A549 (cell line): Measurements from ENCODE around the gene CAMK1G. TPM values are rescaled to one million over a fixed set of nuclear protein-coding genes. Genes with fewer than 3 reads are reported as not detected.

Experiments used
- ATAC-seq, 2 experiments: fragments of 200-7000 bp in 1 of 2; fragments of >200 bp in 1 of 2; cut with Nextera tagmentation in 1 of 2; cut with Tn5 transposase in 1 of 2; 3 replicates each; pipeline versions ENCODE4 v1.8.0 to v1.9.1; 2018 to 2020; ENCODE audit warnings: mild to moderate bottlenecking in 1 of 2, moderate library complexity in 1 of 2
- CTCF ChIA-PET: fragments of 300-600 bp; sonication (Branson Sonifier 250); formaldehyde crosslinking; extraction: SDS; loops from one replicate; lab custom pipeline; 2021; ENCODE audit warnings: antibody characterized with exemption, inconsistent platforms; lab: Yijun Ruan, JAX
- POLR2A ChIA-PET: fragments of 350-600 bp; formaldehyde crosslinking; extraction: SDS; loops from one replicate; lab custom pipeline; 2021; ENCODE audit warnings: antibody characterized with exemption, inconsistent platforms; lab: Yijun Ruan, JAX
- DNase-seq, 2 experiments: peaks; one replicate each; pipeline versions ENCODE4 v3.0.0 to v3.0.0-alpha.2; 2011 to 2016; ENCODE audit warnings: low read depth in 1 of 2, low spot score in 1 of 2
- FAIRE-seq: peaks from 2 replicates; lab custom pipeline; 2011; peaks lifted over from hg19 to GRCh38; lab: Jason Lieb, UNC
- H3K27ac ChIP-seq, 2 experiments: fragments of >200 bp; sonication (Bioruptor Twin); formaldehyde crosslinking; 3 replicates each; pipeline ENCODE4 v1.5.1; 2016 to 2017
- H3K4me1 ChIP-seq: fragments of >200 bp; sonication (Bioruptor Twin); formaldehyde crosslinking; 3 replicates; pipeline ENCODE4 v1.6.1; 2016
- H3K4me2 ChIP-seq: fragments of >200 bp; sonication (Bioruptor Twin); formaldehyde crosslinking; 3 replicates; pipeline ENCODE4 v1.6.1; 2016
- H3K4me3 ChIP-seq: fragments of >200 bp; sonication (Bioruptor Twin); formaldehyde crosslinking; 3 replicates; pipeline ENCODE4 v1.5.1; 2016
- H3K9me3 ChIP-seq: fragments of >200 bp; sonication (Bioruptor Twin); formaldehyde crosslinking; 3 replicates; pipeline ENCODE4 v1.6.1; 2016
- BCL3 ChIP-seq: fragments of >200 bp; sonication (Bioruptor Twin); formaldehyde crosslinking; IDR thresholded peaks from 3 replicates; pipeline ENCODE4 v1.6.1; 2016
- BHLHE40 ChIP-seq: IDR thresholded peaks from 2 replicates; pipeline ENCODE4 v1.6.1; 2012; ENCODE audit warnings: low read depth, low read length, inconsistent platforms
- CBX2 ChIP-seq: fragments of 200-600 bp; sonication (generic); IDR thresholded peaks from 2 replicates; pipeline ENCODE4 v1.6.1; 2016; ENCODE audit warnings: low read depth, mild to moderate bottlenecking, borderline replicate concordance
- CBX8 ChIP-seq: fragments of 200-600 bp; sonication (generic); IDR thresholded peaks from 2 replicates; pipeline ENCODE4 v1.6.1; 2016
- CHD4 ChIP-seq: fragments of 200-600 bp; sonication (generic); IDR thresholded peaks from 2 replicates; pipeline ENCODE4 v1.6.1; 2016; ENCODE audit warnings: antibody characterized with exemption, mild to moderate bottlenecking, borderline replicate concordance
- E2F6 ChIP-seq: IDR thresholded peaks from 2 replicates; pipeline ENCODE4 v1.6.1; 2012; ENCODE audit warnings: low read depth, borderline replicate concordance
- GATA3 ChIP-seq: IDR thresholded peaks from 2 replicates; pipeline ENCODE4 v1.6.1; 2012; ENCODE audit warnings: borderline replicate concordance
- HDAC2 ChIP-seq: fragments of 200-600 bp; sonication (generic); IDR thresholded peaks from 2 replicates; pipeline ENCODE4 v1.6.1; 2016
- HEYL ChIP-seq: fragments of 250-450 bp; sonication (Bioruptor Pico); IDR thresholded peaks from 2 replicates; pipeline ENCODE4 v1.8.0; 2021; ENCODE audit warnings: mild to moderate bottlenecking, moderate library complexity
- HOXA7 ChIP-seq: fragments of 250-450 bp; sonication (Bioruptor Pico); IDR thresholded peaks from 2 replicates; pipeline ENCODE4 v1.5.0; 2020; ENCODE audit warnings: mild to moderate bottlenecking, moderate library complexity
- JUNB ChIP-seq: fragments of >200 bp; sonication (Bioruptor Twin); formaldehyde crosslinking; IDR thresholded peaks from 2 replicates; pipeline ENCODE4 v1.6.1; 2016
- MAFK ChIP-seq: fragments of 450-650 bp; IDR thresholded peaks from 2 replicates; pipeline ENCODE4 v1.6.1; 2014; ENCODE audit not compliant: partially characterized antibody
- MAX ChIP-seq: IDR thresholded peaks from 2 replicates; pipeline ENCODE4 v1.6.1; 2012
- NFE2L2 ChIP-seq: fragments of 150-350 bp; conservative IDR thresholded peaks from 2 replicates; pipeline ENCODE4 v1.6.1; 2014; ENCODE audit warnings: low read length
- NR3C1 ChIP-seq: fragments of >200 bp; sonication (Bioruptor Twin); formaldehyde crosslinking; IDR thresholded peaks from 3 replicates; pipeline ENCODE4 v1.6.1; 2017
- PBX3 ChIP-seq: IDR thresholded peaks from 2 replicates; pipeline ENCODE4 v1.6.1; 2012
- PHF8 ChIP-seq: fragments of 200-600 bp; sonication (generic); IDR thresholded peaks from 2 replicates; pipeline ENCODE4 v1.6.1; 2016; ENCODE audit warnings: low read depth, mild to moderate bottlenecking, antibody characterized with exemption, moderate library complexity, borderline replicate concordance
- POLR2AphosphoS2 ChIP-seq: conservative IDR thresholded peaks from 2 replicates; pipeline ENCODE4 v1.6.1; 2012; ENCODE audit warnings: low read length, improper control_type of control experiment, inconsistent platforms
- RARB ChIP-seq: fragments of 250-450 bp; sonication (Bioruptor Pico); IDR thresholded peaks from 2 replicates; pipeline ENCODE4 v1.8.0; 2021; ENCODE audit warnings: mild to moderate bottlenecking, moderate library complexity
- RCOR1 ChIP-seq: fragments of 150-350 bp; IDR thresholded peaks from 2 replicates; pipeline ENCODE4 v1.6.1; 2014; ENCODE audit warnings: antibody characterized with exemption, low read length, low read depth
- RFX5 ChIP-seq: fragments of 450-650 bp; IDR thresholded peaks from 2 replicates; pipeline ENCODE4 v1.7.1; 2014; ENCODE audit warnings: antibody characterized with exemption, mild to moderate bottlenecking, moderate library complexity
- RNF2 ChIP-seq: fragments of 200-600 bp; sonication (generic); IDR thresholded peaks from 2 replicates; pipeline ENCODE4 v1.6.1; 2016; ENCODE audit warnings: low read depth, mild to moderate bottlenecking, antibody characterized with exemption, moderate library complexity, borderline replicate concordance
- SMC3 ChIP-seq: fragments of >200 bp; sonication (Bioruptor Twin); formaldehyde crosslinking; IDR thresholded peaks from 3 replicates; pipeline ENCODE4 v1.6.1; 2018; ENCODE audit warnings: inconsistent platforms
- ZSCAN20 ChIP-seq: fragments of 250-450 bp; sonication (Bioruptor Pico); IDR thresholded peaks from 2 replicates; pipeline ENCODE4 v1.8.0; 2022; ENCODE audit warnings: mild to moderate bottlenecking, moderate library complexity
- WGBS: methylation state at CpG from one replicate; pipeline ENCODE4 v1.1.6; 2017; ENCODE audit errors: missing lambda C conversion rate; 5-methylcytosine and 5-hydroxymethylcytosine counted together
- polyA plus RNA-seq, 4 experiments: library from polyadenylated mRNA; depleted of rRNA in 3 of 4; stranded (reverse); fragments of >200 nt; fragmentation: RNase III in 1 of 4; extraction: RNeasy Plus Mini Kit Qiagen cat#74134 plus additional on column Dnase treatment in 1 of 4; gene quantifications; 2 replicates in 3 of 4; 3 replicates in 1 of 4; pipeline ENCODE4 v1.2.3, GENCODE V29; 2011 to 2017

CAMK1G gene
- polyA plus RNA-seq, 2 of the 4 experiments (the other 2 are of a cell fraction), result 0.03 to 0.08 TPM

- no peak overlapping the region for H3K4me2 ChIP-seq
- WGBS, result 73% methylated on average over 6 of the region's 6 CpGs
- H3K9me3 ChIP-seq, result no peaks in the 10 kb centered on the region
- FAIRE-seq, result no peak
- CTCF ChIA-PET, result interaction anchor here (1.0 to 3.2 kb wide), 5 partner anchors 10 to 43 kb away, joined by 3 to 16 read pairs (median 9); no protein-coding TSS in a partner anchor
- no peak overlapping the region for H3K4me3 ChIP-seq
- POLR2A ChIA-PET, result no interaction called here
- no peak for TF ChIP-seq CHD4
- TF ChIP-seq, all 56 proteins: peak for 0
- no peak overlapping the region for H3K27ac ChIP-seq
- H3K4me1 ChIP-seq, result no peaks in the 10 kb centered on the region
- ATAC-seq (no peak), DNase-seq (no peak)
Measured at GRCh38 chr1:209617755-209618154, 34.2 kb downstream of the CAMK1G start.

GRCh38 chr1:209618291-209618690 is 34.8 kb downstream of the CAMK1G start:
- Histone ChIP-seq H3K4me1 (no peaks in the 10 kb centered on the region), H3K27ac (no peak overlapping the region), H3K4me3 (no peak overlapping the region), H3K4me2 (no peak overlapping the region), H3K9me3 (no peaks in the 10 kb centered on the region)
- no peak for FAIRE-seq
- POLR2A ChIA-PET, result no interaction called here
- no peak for DNase-seq
- no peak for TF ChIP-seq NFE2L2
- TF ChIP-seq HOXA7, result no peak
- TF ChIP-seq E2F6, result no peak
- TF ChIP-seq PBX3, result no peak
- no peak for TF ChIP-seq RARB (CRISPR knock-in tag)
- WGBS, result 67% methylated on average over 11 of the region's 11 CpGs
- CTCF ChIA-PET, result interaction anchor here (1.2 to 2.8 kb wide), 6 partner anchors 9 to 52 kb away, joined by 3 to 13 read pairs (median 5); no protein-coding TSS in a partner anchor
- ATAC-seq, result no peak

GRCh38 chr1:209618756-209619420 is 35.4 kb downstream of the CAMK1G start:
- DNase-seq, result no peak
- no peaks in the 10 kb centered on the region for H3K9me3 ChIP-seq
- no peak for TF ChIP-seq RFX5
- TF ChIP-seq BCL3, result no peak
- no peak for TF ChIP-seq MAX
- no peak for TF ChIP-seq RCOR1
- TF ChIP-seq PHF8, result no peak
- no peak for TF ChIP-seq JUNB
- TF ChIP-seq NR3C1, result no peak
- TF ChIP-seq HEYL (CRISPR knock-in tag), result no peak
- no peak for TF ChIP-seq BHLHE40
- TF ChIP-seq HDAC2, result no peak
- TF ChIP-seq MAFK, result no peak
- TF ChIP-seq ZSCAN20, result no peak
- TF ChIP-seq GATA3, result no peak
- TF ChIP-seq RNF2, result no peak
- no peak for TF ChIP-seq POLR2AphosphoS2
- no peak for TF ChIP-seq SMC3
- no peak for TF ChIP-seq HOXA7
- TF ChIP-seq CBX8, result no peak
- TF ChIP-seq CBX2, result no peak
- TF ChIP-seq, all 56 proteins: peak for 0
- WGBS, result 79% methylated on average over 4 of the region's 6 CpGs
- ChIA-PET CTCF (interaction anchor here (0.8 to 2.8 kb wide), 11 partner anchors 8 to 132 kb away, joined by 3 to 13 read pairs (median 4); no protein-coding TSS in a partner anchor), POLR2A (no interaction called here)
- ATAC-seq, result no peak
- H3K4me1 ChIP-seq, result no peaks in the 10 kb centered on the region
- FAIRE-seq, result no peak
- H3K27ac ChIP-seq, result no peak overlapping the region
- H3K4me3 ChIP-seq, result no peak overlapping the region
- no peak overlapping the region for H3K4me2 ChIP-seq
